ENCODE measurements around the gene NPEPL1. TPM values are rescaled to one million over a fixed set of nuclear protein-coding genes. Genes with fewer than 3 reads are reported as not detected.

NPEPL1 gene
- total and polyA plus RNA-seq, 8 donors = 15.3 to 134 (median 37.8) TPM

DNA sequence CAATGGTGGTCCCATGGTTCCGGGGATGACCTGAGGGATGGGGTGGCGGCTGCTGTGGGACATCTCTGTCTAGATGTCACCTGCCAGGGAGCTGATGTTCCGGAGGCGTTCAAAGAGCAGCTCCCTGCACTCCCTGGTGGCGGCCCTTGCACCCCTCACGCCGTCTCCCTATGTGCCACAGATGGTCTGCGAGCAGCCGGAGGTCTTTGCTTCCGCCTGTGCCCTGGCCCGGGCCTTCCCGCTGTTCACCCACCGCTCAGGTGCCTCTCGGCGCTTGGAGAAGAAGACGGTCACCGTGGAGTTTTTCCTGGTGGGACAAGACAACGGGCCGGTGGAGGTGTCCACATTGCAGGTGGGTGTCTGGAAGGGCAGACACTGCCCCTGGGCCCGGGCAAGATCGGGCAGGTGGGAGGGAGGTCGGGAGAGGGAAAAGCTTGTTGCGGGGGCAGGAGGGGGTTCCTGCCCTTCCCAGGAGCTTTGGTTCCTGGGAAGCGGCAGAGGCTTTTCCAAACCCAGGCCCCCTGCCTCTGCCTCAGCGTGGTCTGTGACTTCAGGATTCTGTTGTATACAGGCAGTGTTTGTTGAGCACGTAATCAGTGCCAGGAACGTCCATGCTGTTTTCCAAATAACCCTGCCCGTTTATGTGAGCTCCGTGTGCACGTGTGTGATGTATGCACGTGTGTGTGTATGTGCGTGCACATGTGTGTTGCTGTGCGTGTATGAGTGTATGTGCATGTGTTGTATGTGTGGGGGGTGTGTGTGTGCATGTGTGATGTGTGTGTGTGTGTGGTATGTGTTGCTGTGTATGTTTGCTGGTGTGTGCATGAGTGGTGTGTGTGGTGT lies 1.9 kb downstream of the NPEPL1 start:
- Histone ChIP-seq H3K27ac (no peak overlapping the region), H3K4me3 (no peak overlapping the region), H3K27me3 (no peaks in the 10 kb centered on the region), H3K4me1 (peaks cover 18 to 48% (median 29%) of the 10 kb centered on the region in 4 donors), H3K9me3 (no peaks in the 10 kb centered on the region), H3K36me3 (peaks cover 16 to 51% (median 45%) of the 10 kb centered on the region in 4 donors)
- intact Hi-C loops (cut with DNase I; ENCODE audit: low total_unique reads) = no loop called here
- TF ChIP-seq, protein P1, sequence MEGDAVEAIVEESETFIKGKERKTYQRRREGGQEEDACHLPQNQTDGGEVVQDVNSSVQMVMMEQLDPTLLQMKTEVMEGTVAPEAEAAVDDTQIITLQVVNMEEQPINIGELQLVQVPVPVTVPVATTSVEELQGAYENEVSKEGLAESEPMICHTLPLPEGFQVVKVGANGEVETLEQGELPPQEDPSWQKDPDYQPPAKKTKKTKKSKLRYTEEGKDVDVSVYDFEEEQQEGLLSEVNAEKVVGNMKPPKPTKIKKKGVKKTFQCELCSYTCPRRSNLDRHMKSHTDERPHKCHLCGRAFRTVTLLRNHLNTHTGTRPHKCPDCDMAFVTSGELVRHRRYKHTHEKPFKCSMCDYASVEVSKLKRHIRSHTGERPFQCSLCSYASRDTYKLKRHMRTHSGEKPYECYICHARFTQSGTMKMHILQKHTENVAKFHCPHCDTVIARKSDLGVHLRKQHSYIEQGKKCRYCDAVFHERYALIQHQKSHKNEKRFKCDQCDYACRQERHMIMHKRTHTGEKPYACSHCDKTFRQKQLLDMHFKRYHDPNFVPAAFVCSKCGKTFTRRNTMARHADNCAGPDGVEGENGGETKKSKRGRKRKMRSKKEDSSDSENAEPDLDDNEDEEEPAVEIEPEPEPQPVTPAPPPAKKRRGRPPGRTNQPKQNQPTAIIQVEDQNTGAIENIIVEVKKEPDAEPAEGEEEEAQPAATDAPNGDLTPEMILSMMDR (IDR thresholded peaks at IDR 0.05) = no peak
- no peak for TF ChIP-seq POLR2A (IDR thresholded peaks at IDR 0.05)
- TF ChIP-seq EP300 (IDR thresholded peaks at IDR 0.05) = no peak
- no peak for TF ChIP-seq POLR2AphosphoS5 (IDR thresholded peaks at IDR 0.05)
- DNase-seq = no peak
- WGBS, 5 donors = 93 to 96% (median 95%) methylated on average over 30 to 33 of the region's 33 CpGs

DNA sequence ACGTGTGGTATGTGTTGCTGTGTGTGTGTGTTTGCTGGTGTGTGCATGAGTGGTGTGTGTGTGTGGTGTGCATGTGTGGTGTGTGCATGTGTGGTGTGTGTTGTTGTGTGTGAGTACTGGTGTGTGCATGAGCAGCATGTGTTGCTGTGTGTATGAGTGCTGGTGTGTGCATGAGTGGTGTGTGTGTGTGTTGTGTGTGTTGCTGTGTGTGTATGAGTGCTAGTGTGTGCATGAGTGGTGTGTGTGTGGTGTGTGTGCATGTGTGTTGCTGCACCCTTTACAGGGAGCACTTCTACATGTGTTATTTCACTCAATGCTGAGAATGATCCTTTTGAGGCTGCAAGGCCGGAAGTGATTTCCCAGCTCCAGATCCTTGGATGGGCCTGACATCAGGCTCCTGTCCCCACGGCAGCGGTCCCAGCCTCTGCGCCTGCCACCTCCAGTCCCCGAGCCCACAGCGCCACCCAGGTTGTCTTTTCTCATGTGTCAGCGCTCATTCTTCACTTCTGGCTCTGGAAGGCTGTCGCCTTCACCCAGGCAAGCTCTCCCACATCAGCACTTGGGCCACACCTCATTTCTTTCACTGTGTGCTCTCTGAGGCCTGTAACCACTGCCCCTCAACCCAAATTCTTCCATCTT lies 2.6 kb downstream of the NPEPL1 start:
- TF ChIP-seq POLR2AphosphoS5 (IDR thresholded peaks at IDR 0.05) (no peak), EP300 (IDR thresholded peaks at IDR 0.05) (no peak), POLR2A (IDR thresholded peaks at IDR 0.05) (no peak)
- TF ChIP-seq, protein P1 (IDR thresholded peaks at IDR 0.05) = no peak
- Histone ChIP-seq H3K36me3 (peaks cover 20 to 59% (median 52%) of the 10 kb centered on the region in 4 donors), H3K4me3 (no peak overlapping the region), H3K9me3 (no peaks in the 10 kb centered on the region), H3K27ac (no peak overlapping the region), H3K4me1 (peaks cover 18 to 40% (median 29%) of the 10 kb centered on the region in 4 donors), H3K27me3 (no peaks in the 10 kb centered on the region)
- WGBS, 5 donors = 90 to 97% (median 95%) methylated on average over 9 of the region's 9 CpGs
- intact Hi-C loops (cut with DNase I; ENCODE audit: low total_unique reads) = no loop called here
- no peak for DNase-seq

DNA sequence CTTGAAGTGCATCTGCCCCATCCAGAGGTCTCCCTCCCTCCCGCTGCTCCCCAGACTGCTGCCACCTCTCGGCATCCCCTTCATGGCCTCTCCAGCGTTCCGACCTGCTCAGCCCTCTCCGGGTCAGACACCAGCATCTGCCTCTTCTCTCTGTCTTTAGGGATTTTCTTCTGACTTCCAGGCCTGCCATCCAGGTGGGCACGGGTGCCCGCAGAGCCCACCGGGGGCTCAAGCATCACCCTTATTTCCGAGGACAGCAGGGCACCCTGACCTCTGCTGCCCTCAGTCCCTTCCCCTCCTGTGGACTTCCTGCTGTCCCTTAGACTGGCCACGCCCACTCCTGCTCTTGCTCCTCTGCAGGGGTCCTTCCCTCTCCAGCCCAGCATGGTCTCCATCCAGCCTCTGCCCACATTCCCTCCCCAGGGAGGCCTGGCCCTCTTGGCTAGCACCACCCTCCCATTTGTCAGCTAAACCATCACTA lies 3.3 kb downstream of the NPEPL1 start:
- no peak overlapping the region for H3K4me3 ChIP-seq
- peaks cover 20 to 66% (median 59%) of the 10 kb centered on the region in 4 donors for H3K36me3 ChIP-seq
- 86 to 91% (median 91%) methylated on average over 8 to 10 of the region's 10 CpGs for WGBS, 5 donors
- intact Hi-C loops (cut with DNase I; ENCODE audit: low total_unique reads) = no loop called here
- DNase-seq = no peak
- H3K27ac ChIP-seq = no peak overlapping the region
- no peaks in the 10 kb centered on the region for H3K27me3 ChIP-seq
- TF ChIP-seq POLR2A (IDR thresholded peaks at IDR 0.05) = no peak
- TF ChIP-seq, protein P1 (IDR thresholded peaks at IDR 0.05) = no peak
- no peak for TF ChIP-seq EP300 (IDR thresholded peaks at IDR 0.05)
- TF ChIP-seq POLR2AphosphoS5 (IDR thresholded peaks at IDR 0.05) = no peak
- peaks cover 18 to 33% (median 25%) of the 10 kb centered on the region in 4 donors for H3K4me1 ChIP-seq
- no peaks in the 10 kb centered on the region for H3K9me3 ChIP-seq

DNA sequence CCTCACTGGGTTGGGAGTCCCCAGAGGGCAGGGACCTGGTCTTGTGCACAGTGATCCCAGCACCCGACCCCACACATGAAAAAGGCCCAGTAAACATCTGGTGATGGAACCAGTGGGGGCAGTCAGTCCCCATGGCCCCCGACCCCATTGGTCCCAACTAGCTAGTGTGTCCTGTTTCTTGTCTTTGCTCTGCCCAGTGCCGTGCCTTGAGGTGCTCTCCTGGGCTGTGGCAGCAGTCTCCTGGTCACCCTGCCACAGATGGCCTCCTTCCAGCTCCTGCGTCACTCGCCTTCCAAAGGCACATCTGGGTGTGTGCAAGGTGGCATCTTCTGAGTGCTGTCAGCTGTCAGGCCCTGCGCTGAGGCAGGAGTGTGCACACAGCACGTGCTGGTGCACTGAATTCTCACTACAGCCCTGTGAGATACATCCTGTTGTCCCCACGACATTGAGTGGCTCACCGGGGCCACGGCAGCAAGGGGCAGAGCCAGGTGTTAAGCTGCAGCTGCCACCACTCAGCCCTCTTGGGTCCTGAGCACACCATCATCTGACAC lies 3.9 kb downstream of the NPEPL1 start:
- intact Hi-C loops (cut with DNase I; ENCODE audit: low total_unique reads) = no loop called here
- H3K4me3 ChIP-seq = no peak overlapping the region
- H3K4me1 ChIP-seq = peaks cover 18 to 27% (median 24%) of the 10 kb centered on the region in 4 donors
- WGBS, 5 donors = 83 to 94% (median 89%) methylated on average over 7 to 10 of the region's 10 CpGs
- H3K9me3 ChIP-seq = no peaks in the 10 kb centered on the region
- H3K27me3 ChIP-seq = no peaks in the 10 kb centered on the region
- H3K36me3 ChIP-seq = peaks cover 23 to 71% (median 64%) of the 10 kb centered on the region in 4 donors
- peak in 1 of 2 donors; percentile 6 for DNase-seq
- no peak for TF ChIP-seq EP300 (IDR thresholded peaks at IDR 0.05)
- no peak overlapping the region for H3K27ac ChIP-seq
